GM18502 (cell line): ENCODE data around the gene PRKAB1.
"Not testable (repeated sequence)": the region's sequence is repeated elsewhere in the genome, so short reads cannot be mapped to it uniquely, and the experiment has no call there.

Experiments
- ATAC-seq: cut with Tn5 transposase; IDR thresholded peaks from one replicate; pipeline ENCODE4 v1.9.1; 2021; ENCODE audit warnings: mild to moderate bottlenecking; ENCODE audit not compliant: unreplicated experiment, poor library complexity

Gene PRKAB1

DNA sequence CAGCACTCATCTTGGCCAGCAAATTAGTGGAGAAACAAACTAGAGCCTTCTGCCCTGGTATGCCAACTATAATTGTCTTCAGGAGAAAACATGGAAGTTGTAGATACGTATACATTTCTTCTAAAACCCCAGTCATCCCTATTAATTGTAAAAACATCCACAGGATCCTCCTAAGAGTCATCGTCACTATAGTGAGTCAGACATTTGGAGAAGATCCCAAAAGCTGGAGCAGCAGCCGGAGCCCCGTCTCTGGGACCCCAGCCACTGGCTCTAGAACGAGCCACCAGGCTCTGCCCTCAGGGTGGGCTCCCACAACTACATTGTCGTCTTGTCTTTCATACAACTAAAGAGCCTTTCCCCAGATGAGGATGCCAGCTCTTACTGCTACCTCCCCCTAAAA, 15.5 kb downstream of the PRKAB1 start:
- ATAC-seq: no peak

GRCh38 chr12:119683816-119684215, 15.9 kb downstream of the PRKAB1 start:
- no peak for ATAC-seq

DNA sequence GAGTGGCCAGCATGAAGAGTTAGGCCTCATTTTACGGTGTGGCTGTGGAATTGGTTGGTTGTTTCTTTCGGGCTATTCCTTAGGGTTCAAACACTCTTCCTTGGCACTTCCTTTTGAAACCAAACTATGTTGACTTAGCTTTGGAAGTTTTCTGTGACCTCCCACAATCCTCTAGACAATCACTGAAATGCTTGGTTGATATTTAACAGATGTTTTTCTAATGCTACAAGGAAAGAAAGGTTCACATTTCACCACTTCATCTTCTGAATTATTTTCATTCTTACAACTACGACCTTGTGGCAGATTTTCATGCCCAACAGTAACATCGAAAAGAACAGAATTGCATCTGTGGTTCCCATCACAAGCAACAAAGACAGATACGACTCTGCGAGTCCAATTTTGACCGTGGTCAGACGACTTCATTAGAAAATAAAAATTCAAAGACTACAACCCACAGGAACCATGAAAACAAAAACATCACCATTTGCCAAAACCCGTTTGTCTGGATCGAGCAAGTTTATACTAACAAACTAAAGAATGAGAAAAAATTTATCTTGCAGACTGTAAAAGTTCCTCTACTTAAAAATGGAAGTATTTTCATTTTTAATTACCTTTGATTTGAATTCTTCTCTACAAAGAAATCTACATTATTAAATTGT, 16.9 kb downstream of the PRKAB1 start:
- ATAC-seq: no peak

DNA sequence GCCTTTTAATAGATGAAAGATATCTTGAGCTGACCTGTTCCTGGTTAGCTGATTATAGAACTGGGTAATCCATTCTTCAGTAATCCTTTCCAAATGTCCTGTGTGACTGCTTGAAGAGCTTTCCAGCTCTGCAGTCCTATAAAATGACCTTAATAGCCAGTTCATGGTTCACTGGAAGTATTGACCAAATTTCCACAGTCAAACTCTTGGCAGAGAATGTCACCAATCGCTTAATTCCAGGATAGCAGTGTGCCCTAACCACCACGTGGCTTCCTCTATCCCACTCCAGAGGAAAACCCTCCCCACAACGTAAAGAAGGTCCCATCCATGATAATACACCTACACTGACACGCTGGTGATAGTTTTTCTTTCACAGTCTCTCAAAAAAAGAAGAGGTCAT, 17.4 kb downstream of the PRKAB1 start:
- no peak for ATAC-seq

DNA sequence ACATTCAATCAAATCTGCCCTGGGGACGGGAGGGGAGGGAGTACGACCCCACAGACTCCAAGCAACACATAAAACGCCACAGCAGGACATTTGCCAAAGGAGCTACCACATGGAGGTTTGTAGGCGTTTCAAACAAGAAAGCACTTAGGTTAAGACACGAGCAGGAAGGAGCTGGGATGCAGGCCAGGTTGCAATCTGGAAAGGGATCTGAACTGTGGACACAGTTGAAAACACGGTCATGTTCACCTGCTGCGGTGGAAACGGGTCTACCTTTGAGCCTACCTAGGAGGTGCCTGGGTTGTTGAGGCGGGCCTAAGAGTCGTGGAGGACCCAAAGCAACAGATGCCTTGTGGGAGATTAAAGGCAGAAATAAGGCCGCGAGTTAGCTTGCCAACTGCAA, 18.4 kb downstream of the PRKAB1 start:
- no peak for ATAC-seq

GRCh38 chr12:119686776-119687175, 18.8 kb downstream of the PRKAB1 start:
- no peak for ATAC-seq

DNA sequence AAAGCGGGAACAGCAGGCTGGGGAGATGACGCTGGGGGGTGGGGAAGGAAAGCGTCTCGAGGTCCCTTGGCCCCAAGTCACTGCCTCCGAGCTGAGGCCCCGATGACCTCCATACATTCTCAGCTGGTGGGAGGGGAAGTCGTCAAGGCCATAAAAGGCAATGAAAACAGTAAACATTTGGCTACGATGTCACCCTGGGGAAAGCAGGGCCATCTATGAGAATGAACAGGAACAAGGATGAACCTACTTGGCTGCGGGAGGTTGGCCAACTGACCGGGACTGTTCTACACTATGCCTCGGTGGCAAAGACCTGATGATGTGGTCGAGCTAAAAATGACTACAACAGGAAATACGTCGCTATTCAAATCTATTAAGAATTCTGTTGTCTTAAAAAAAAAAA, 19.5 kb downstream of the PRKAB1 start:
- ATAC-seq: no peak

DNA sequence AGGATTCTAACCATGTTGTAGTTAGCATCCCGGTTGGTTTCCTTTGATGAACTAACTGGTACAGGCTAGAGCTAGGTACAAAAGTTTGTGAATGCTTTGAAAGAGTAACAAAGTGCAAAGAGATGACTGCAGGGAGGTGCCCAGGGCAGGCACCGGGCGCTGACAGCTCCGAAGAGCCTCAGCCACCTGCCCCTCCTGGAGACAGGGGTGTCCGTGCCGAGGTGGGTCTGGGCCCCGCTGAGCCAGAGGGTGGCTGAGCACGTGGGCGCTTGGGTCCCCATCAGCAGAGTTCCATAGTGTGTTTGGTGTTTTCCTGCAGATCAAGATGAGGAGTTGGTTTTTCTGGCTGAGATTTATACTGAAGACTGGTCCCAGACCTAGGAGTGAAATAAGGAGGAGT, 19.9 kb downstream of the PRKAB1 start:
- ATAC-seq: no peak

DNA sequence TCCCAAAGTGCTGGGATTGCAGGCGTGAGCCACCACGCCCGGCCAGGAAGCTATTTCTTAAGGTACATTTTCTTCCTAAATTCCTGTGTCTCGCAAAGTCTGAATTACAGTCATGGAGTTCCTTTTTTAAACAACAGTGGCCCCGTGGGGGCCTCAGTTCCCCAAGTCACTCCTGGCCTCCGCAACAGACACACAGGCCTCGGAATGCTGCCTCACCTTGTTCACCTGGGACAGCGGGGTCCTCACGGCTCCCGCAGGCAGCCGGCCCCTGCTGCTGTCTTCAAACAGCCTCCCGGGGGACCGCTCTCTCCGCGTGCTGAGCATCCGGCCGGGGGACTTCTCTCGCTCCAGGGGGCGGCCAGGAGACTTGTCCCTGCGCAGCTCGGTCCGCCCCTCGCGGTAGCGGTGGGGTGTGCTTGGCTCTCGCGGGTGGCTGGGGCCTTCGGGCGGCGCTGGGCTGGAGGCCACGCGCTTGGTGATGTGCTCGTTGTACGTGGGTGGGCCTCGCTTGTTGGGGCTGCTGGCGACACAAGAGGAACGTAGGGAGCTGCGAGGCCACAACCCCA, 22.1 kb downstream of the PRKAB1 start:
- ATAC-seq: no peak

DNA sequence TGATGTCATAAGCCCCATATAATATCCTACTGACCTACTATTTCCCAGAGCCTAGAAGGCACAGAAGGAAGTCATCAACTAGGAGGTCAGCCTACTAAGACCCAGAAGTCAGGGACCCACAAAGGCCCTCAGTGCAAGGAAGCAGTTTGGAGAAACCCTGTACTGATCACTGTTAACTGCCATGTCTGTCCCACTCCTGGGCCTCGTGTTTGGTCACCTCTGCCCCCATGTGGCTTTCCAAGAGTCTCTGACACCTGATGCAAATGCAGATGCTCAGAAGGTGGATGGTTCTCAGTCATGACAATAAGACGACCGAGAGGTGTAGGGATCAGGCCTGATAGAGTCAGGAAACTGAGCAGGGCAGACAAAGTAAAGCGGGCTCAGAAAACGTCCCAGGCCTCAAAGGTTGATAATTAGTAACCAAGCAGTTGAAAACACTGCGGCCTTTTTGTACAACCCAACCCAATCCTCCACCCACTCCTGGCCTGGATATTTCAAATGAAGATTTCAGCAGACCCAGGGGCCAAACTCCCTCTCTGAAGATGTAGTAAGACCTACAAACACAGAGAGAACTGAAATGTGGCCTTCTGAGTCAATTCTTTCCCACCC, 23.4 kb downstream of the PRKAB1 start:
- no peak for ATAC-seq

DNA sequence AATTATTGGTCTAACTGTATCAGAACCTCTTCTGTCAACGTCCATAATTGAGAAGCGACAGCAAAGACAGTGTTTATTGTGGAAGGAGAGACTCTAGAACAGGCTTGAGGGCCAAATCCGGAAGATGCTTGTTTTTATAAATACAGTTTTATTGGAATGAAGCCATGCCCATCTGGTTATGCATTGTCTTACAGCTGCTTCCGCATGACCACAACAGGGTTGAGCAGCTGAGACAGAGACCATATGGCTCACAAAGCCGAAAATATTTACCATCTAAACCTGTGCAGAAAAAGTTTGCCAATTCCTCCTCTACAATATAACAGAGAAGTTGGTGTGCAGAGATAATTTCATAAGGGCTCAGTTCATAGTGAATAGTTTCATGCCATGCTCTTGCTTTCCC, 24.5 kb downstream of the PRKAB1 start:
- no peak for ATAC-seq

DNA sequence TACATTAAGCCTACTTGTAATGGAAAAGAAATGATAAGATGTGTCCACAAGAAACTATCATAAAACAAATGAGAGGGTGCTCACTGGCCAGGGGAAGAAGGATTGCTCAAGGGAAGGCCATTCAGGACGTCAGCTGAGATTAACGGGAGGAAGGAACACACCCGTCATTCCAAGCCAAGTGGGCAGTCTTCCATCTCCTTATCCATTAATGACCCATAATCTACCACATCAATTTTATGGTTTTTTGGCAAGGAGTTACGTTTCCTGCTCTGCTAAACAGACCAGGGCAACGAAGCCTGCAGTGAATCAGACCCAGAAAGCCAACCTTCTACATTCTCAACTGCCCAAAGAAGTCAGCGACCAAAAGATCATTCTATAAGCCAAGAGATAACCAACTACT, 25.1 kb downstream of the PRKAB1 start:
- ATAC-seq: no peak

GRCh38 chr12:119693511-119693910, 25.6 kb downstream of the PRKAB1 start:
- no peak for ATAC-seq

GRCh38 chr12:119694111-119694510, 26.2 kb downstream of the PRKAB1 start:
- no peak for ATAC-seq

GRCh38 chr12:119695034-119695433, 27.1 kb downstream of the PRKAB1 start:
- no peak for ATAC-seq

DNA sequence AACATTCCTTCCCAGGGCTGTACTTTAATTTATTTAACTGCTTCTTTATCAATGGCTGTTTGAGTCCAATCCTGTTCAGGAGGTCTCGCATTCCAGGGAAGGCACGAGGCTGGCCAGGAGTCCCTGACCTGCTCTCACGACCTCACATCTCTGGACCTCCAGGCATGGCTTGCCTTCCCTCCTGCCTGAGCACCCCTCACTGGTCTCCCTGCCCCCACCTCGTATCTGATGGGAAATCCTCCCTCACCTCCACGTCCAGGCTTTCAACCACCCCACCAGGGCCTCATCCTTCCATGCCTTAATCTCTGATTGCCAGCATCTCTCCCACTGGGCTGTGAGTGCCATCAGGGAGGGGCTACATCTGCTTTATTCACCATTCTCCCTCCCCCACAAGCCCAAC, 29.0 kb downstream of the PRKAB1 start:
- ATAC-seq: no peak

DNA sequence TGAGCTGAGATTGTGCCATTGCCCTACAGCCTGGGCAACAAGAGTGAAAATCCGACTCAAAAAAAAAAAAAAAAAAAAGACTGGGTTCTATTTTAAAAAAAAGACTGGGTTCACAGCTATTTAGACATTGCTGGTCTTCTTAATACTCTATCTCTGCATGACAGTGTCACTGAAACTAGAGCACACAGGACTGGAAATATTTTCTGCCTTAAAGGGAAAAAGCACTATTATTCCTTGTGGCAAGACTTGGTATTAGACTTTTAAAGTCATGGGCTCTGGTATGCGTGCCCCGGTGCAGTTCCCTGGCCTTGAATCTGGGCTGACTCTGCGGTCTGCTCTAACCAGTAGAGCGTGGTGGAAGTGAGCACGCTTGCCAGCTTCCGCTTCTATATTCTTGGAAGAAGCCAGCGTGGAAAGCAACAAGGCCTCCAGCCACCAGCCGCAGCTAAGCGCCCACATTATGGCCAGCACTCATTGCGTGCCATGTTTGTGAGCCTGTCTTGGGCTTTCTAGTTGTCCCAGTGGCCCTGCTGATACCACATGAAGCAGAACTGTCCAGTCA, 31.3 kb downstream of the PRKAB1 start:
- no peak for ATAC-seq

- no peak for ATAC-seq
Measured at GRCh38 chr12:119700078-119700477, 32.1 kb downstream of the PRKAB1 start.

GRCh38 chr12:119704065-119704747, 36.3 kb downstream of the PRKAB1 start:
- no peak for ATAC-seq

- ATAC-seq: no peak
Measured at GRCh38 chr12:119705182-119705581, 37.2 kb downstream of the PRKAB1 start.

- not testable (repeated sequence) for ATAC-seq
Measured at GRCh38 chr12:119706427-119706826, 38.5 kb downstream of the PRKAB1 start.
